PC-3 (cell line): ENCODE measurements around the gene GPC5. TPM values are rescaled to one million over a fixed set of nuclear protein-coding genes. Genes with fewer than 3 reads are reported as not detected.

Source experiments
- ATAC-seq: fragments of 200-7000 bp; cut with Tn5 transposase; 2 replicates; pipeline ENCODE4 v1.9.1; 2020; ENCODE audit warnings: mild to moderate bottlenecking, moderate library complexity
- BruUV-seq: library from RNA; stranded (reverse); fragments of 400-500 nt; replicated peaks from 2 replicates; lab custom pipeline; 2021; lab: Mats Ljungman, UMichigan
- CTCF ChIA-PET: fragments of 300-600 bp; sonication (Branson Sonifier 250); formaldehyde crosslinking; loops from one replicate; lab custom pipeline; 2022; ENCODE audit warnings: antibody characterized with exemption; lab: Charles Lee
- POLR2A ChIA-PET: fragments of 300-600 bp; sonication (Branson Sonifier 250); formaldehyde crosslinking; loops from one replicate; lab custom pipeline; 2022; ENCODE audit warnings: antibody characterized with exemption; ENCODE audit not compliant: unreplicated experiment; lab: Charles Lee
- DNase-seq: peaks from one replicate; pipeline ENCODE4 v3.0.0-alpha.2; 2015
- H2AFZ ChIP-seq: fragments of 300-600 bp; sonication (generic); 2 replicates; pipeline ENCODE4 v1.6.0; 2016; ENCODE audit warnings: antibody characterized with exemption, low read length
- H3F3A ChIP-seq: fragments of 300-600 bp; sonication (generic); one replicate; pipeline ENCODE4 v1.6.0; 2017; ENCODE audit warnings: antibody characterized with exemption, low read length, control low read depth, mild to moderate bottlenecking; ENCODE audit not compliant: unreplicated experiment
- H3K27ac ChIP-seq: fragments of 300-600 bp; sonication (generic); 2 replicates; pipeline ENCODE4 v1.5.1; 2016; ENCODE audit warnings: mild to moderate bottlenecking, low read length
- H3K27me3 ChIP-seq: fragments of 300-600 bp; sonication (generic); 2 replicates; pipeline ENCODE4 v1.6.1; 2016; ENCODE audit warnings: low read length, mixed read lengths
- H3K36me3 ChIP-seq: fragments of 300-600 bp; sonication (generic); 2 replicates; pipeline ENCODE4 v1.6.1; 2016; ENCODE audit warnings: low read depth, mixed run types, low read length, mixed read lengths
- H3K4me1 ChIP-seq: fragments of 300-600 bp; sonication (generic); 2 replicates; pipeline ENCODE4 v1.5.1; 2016; ENCODE audit warnings: low read length; ENCODE audit not compliant: insufficient read depth
- H3K4me2 ChIP-seq: fragments of 300-600 bp; sonication (generic); 2 replicates; pipeline ENCODE4 v1.6.0; 2016; ENCODE audit warnings: low read length
- H3K4me3 ChIP-seq: fragments of 300-600 bp; sonication (generic); 2 replicates; pipeline ENCODE4 v1.5.1; 2016; ENCODE audit warnings: mild to moderate bottlenecking, low read length, mixed read lengths
- H3K79me2 ChIP-seq: fragments of 300-600 bp; sonication (generic); 2 replicates; pipeline ENCODE4 v1.6.1; 2017; ENCODE audit warnings: low read length, mixed read lengths
- H3K9ac ChIP-seq: fragments of 300-600 bp; sonication (generic); 2 replicates; pipeline ENCODE4 v1.6.0; 2016; ENCODE audit warnings: mild to moderate bottlenecking, low read length
- H3K9me2 ChIP-seq: fragments of 300-600 bp; sonication (generic); replicated peaks from 2 replicates; pipeline ENCODE4 v1.6.1; 2016; ENCODE audit warnings: mixed run types, low read length, mixed read lengths
- H3K9me3 ChIP-seq: fragments of 300-600 bp; sonication (generic); 2 replicates; pipeline ENCODE4 v1.6.1; 2016; ENCODE audit warnings: low read length, mixed read lengths
- H4K20me1 ChIP-seq: fragments of 300-600 bp; sonication (generic); 2 replicates; pipeline ENCODE4 v1.6.1; 2016; ENCODE audit warnings: low read length, mixed read lengths
- CTCF ChIP-seq: fragments of 300-600 bp; sonication (generic); conservative IDR thresholded peaks from 2 replicates; pipeline ENCODE4 v1.5.1; 2017; ENCODE audit warnings: antibody characterized with exemption, low read depth, mild to moderate bottlenecking, low read length
- EZH2 ChIP-seq: fragments of 300-600 bp; sonication (generic); IDR thresholded peaks from one replicate; pipeline ENCODE4 v1.6.1; 2017; ENCODE audit warnings: antibody characterized with exemption, mild to moderate bottlenecking, low read length; ENCODE audit not compliant: unreplicated experiment
- EZH2phosphoT487 ChIP-seq: fragments of 300-600 bp; sonication (generic); IDR thresholded peaks from 2 replicates; pipeline ENCODE4 v1.6.1; 2018; ENCODE audit warnings: mild to moderate bottlenecking, antibody characterized with exemption, low read length, borderline replicate concordance
- intact Hi-C: fragments of 100-400 bp; cut with micrococcal nuclease; formaldehyde crosslinking; loops from 2 replicates; pipeline ENCODE4 v1.9.0; 2023
- total RNA-seq: library from RNA; depleted of rRNA; stranded (reverse); fragments of >200 nt; gene quantifications from 2 replicates; pipeline ENCODE4 v1.2.3, GENCODE V29; 2014

Gene GPC5
- total RNA-seq, 1 experiment from 2014 or later, result not detected

- no peak overlapping the region for H3K27ac ChIP-seq
- H3K9me2 ChIP-seq, result no peaks in the 10 kb centered on the region
- no peaks in the 10 kb centered on the region for H4K20me1 ChIP-seq
- no peaks in the 10 kb centered on the region for H3K9me3 ChIP-seq
- POLR2A ChIA-PET, result no interaction called here
- H2AFZ ChIP-seq, result no peak overlapping the region
- intact Hi-C loops, result no loop called here
- H3F3A ChIP-seq, result no peaks in the 10 kb centered on the region
- BruUV-seq, result no TSS peak
- ATAC-seq (no peak), DNase-seq (no peak)
- no peaks in the 10 kb centered on the region for H3K27me3 ChIP-seq
- H3K9ac ChIP-seq, result no peak overlapping the region
- no peaks in the 10 kb centered on the region for H3K4me1 ChIP-seq
- CTCF ChIA-PET, result no interaction called here
- H3K4me3 ChIP-seq, result no peak overlapping the region
- TF ChIP-seq EZH2 (no peak), CTCF (no peak), EZH2phosphoT487 (no peak)
- no peak overlapping the region for H3K4me2 ChIP-seq
- H3K79me2 ChIP-seq, result no peaks in the 10 kb centered on the region
- no peaks in the 10 kb centered on the region for H3K36me3 ChIP-seq
Measured at GRCh38 chr13:91684746-91685145, 286.3 kb downstream of the GPC5 start.

DNA sequence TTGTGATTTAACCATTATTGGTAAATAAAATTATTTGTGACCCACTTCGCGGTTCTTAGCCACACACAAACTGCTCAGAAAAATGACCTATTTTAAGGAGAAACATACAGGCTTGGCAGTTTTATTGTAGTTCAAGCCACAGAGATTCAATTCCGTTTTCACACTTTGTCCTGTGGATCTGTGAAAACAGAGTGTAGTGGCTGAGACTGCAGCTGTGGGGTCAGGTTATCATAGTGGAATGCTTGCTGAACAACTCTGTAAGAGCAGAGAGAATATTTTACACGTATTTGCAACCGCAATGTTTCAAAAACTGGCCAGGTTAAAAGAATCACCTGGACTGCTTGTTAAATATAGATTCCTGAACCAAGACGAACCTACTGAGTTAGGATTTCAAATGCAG, 292.5 kb downstream of the GPC5 start:
- TF ChIP-seq EZH2phosphoT487 (no peak), CTCF (no peak), EZH2 (no peak)
- no peak for DNase-seq
- Histone ChIP-seq H3K4me1 (no peaks in the 10 kb centered on the region), H3K36me3 (no peaks in the 10 kb centered on the region), H3K9me3 (no peaks in the 10 kb centered on the region), H3K9ac (no peak overlapping the region), H3K4me2 (no peak overlapping the region), H3K4me3 (no peak overlapping the region), H3F3A (no peaks in the 10 kb centered on the region), H3K27ac (no peak overlapping the region), H3K79me2 (no peaks in the 10 kb centered on the region), H4K20me1 (no peaks in the 10 kb centered on the region), H2AFZ (no peak overlapping the region), H3K9me2 (no peaks in the 10 kb centered on the region), H3K27me3 (no peaks in the 10 kb centered on the region)
- ChIA-PET CTCF (no interaction called here), POLR2A (no interaction called here)
- intact Hi-C loops, result no loop called here
- ATAC-seq, result no peak
- BruUV-seq, result no TSS peak

- no peak for ATAC-seq
- H3K4me1 ChIP-seq, result no peaks in the 10 kb centered on the region
- H3K27me3 ChIP-seq, result no peaks in the 10 kb centered on the region
- H3K27ac ChIP-seq, result no peak overlapping the region
- H3K9ac ChIP-seq, result no peak overlapping the region
- no peaks in the 10 kb centered on the region for H3F3A ChIP-seq
- H3K9me2 ChIP-seq, result no peaks in the 10 kb centered on the region
- no peaks in the 10 kb centered on the region for H3K79me2 ChIP-seq
- DNase-seq, result no peak
- H3K9me3 ChIP-seq, result no peaks in the 10 kb centered on the region
- TF ChIP-seq CTCF (no peak), EZH2 (no peak), EZH2phosphoT487 (no peak)
- no TSS peak for BruUV-seq
- intact Hi-C loops, result no loop called here
- H4K20me1 ChIP-seq, result no peaks in the 10 kb centered on the region
- no peak overlapping the region for H3K4me2 ChIP-seq
- CTCF ChIA-PET, result no interaction called here
- H2AFZ ChIP-seq, result no peak overlapping the region
- POLR2A ChIA-PET, result no interaction called here
- no peaks in the 10 kb centered on the region for H3K36me3 ChIP-seq
- H3K4me3 ChIP-seq, result no peak overlapping the region
Measured at GRCh38 chr13:91693466-91693865, 295.0 kb downstream of the GPC5 start.
